Colonic mucosa (tissue), 4 donors: ENCODE data around the gene ARHGAP15. TPM values are rescaled to one million over a fixed set of nuclear protein-coding genes. Genes with fewer than 3 reads are reported as not detected.

Experiments used
- DNase-seq: peaks from one replicate; pipeline ENCODE4 v3.0.0-alpha.2; 2020
- H3K27ac ChIP-seq: fragments of 200-600 bp; one replicate; pipeline ENCODE4 v1.8.0; 2021
- H3K27me3 ChIP-seq: fragments of 200-600 bp; one replicate; pipeline ENCODE4 v1.8.0; 2021
- H3K36me3 ChIP-seq: fragments of 200-600 bp; one replicate; pipeline ENCODE4 v1.8.0; 2021
- H3K4me1 ChIP-seq: fragments of 200-600 bp; one replicate; pipeline ENCODE4 v1.8.0; 2021; ENCODE audit warnings: mild to moderate bottlenecking
- H3K4me3 ChIP-seq: fragments of 200-600 bp; one replicate; pipeline ENCODE4 v1.8.0; 2021
- H3K9ac ChIP-seq, 2 donors: one replicate each; pipeline ENCODE4 v1.7.0; 2013; ENCODE audit warnings: control low read depth in 2 of 2, low read depth in 2 of 2, low read length in 2 of 2
- H3K9me3 ChIP-seq: fragments of 200-600 bp; one replicate; pipeline ENCODE4 v1.8.0; 2021
- CTCF ChIP-seq: fragments of 200-600 bp; IDR thresholded peaks from one replicate; pipeline ENCODE4 v1.8.0; 2022; ENCODE audit warnings: antibody characterized with exemption, mild to moderate bottlenecking
- intact Hi-C: fragments of 100-400 bp; cut with DNase I; formaldehyde crosslinking; loops from one replicate; pipeline ENCODE4 v1.14.1; 2022
- total RNA-seq, 2 donors: library from RNA; stranded (reverse); fragmentation: NEBNext Ultra II Directional in 1 of 2; extraction: Animal tissue kit (Norgen Biotek cat#: 25700) in 1 of 2; gene quantifications; one replicate each; pipeline ENCODE4 v1.2.1, GENCODE V29; 2021
- donor health status: healthy.
- donor health status: DM: no; HTN: no; CAD: no.
- donor health status: DM: no; HTN: no; CAD: no.

The ARHGAP15 gene
- total RNA-seq, 2 donors from 2014 or later: 1.6 to 3.7 TPM

GRCh38 chr2:143608758-143609157, 479.5 kb downstream of the ARHGAP15 start:
- intact Hi-C loops: no loop called here
- Histone ChIP-seq H3K9ac (no peak overlapping the region), H3K4me3 (no peak overlapping the region), H3K4me1 (no peaks in the 10 kb centered on the region), H3K27me3 (no peaks in the 10 kb centered on the region), H3K27ac (no peak overlapping the region), H3K36me3 (no peaks in the 10 kb centered on the region), H3K9me3 (no peaks in the 10 kb centered on the region)
- TF ChIP-seq CTCF: no peak
- DNase-seq: no peak

- intact Hi-C loops: no loop called here
- no peak for TF ChIP-seq CTCF
- DNase-seq: no peak
- Histone ChIP-seq H3K9ac (no peak overlapping the region), H3K27ac (no peak overlapping the region), H3K9me3 (no peaks in the 10 kb centered on the region), H3K4me1 (no peaks in the 10 kb centered on the region), H3K36me3 (no peaks in the 10 kb centered on the region), H3K4me3 (no peak overlapping the region), H3K27me3 (no peaks in the 10 kb centered on the region)
These were observed 482.1 kb downstream of the ARHGAP15 start for GRCh38 chr2:143611336-143611735.

- Histone ChIP-seq H3K36me3 (no peaks in the 10 kb centered on the region), H3K4me1 (no peaks in the 10 kb centered on the region), H3K4me3 (no peak overlapping the region), H3K9me3 (no peaks in the 10 kb centered on the region), H3K9ac (no peak overlapping the region), H3K27ac (no peak overlapping the region), H3K27me3 (no peaks in the 10 kb centered on the region)
- no peak for DNase-seq
- intact Hi-C loops: no loop called here
- no peak for TF ChIP-seq CTCF
These were observed 486.3 kb downstream of the ARHGAP15 start for GRCh38 chr2:143615562-143615961.

- Histone ChIP-seq H3K27me3 (no peaks in the 10 kb centered on the region), H3K36me3 (no peaks in the 10 kb centered on the region), H3K27ac (no peak overlapping the region), H3K9me3 (no peaks in the 10 kb centered on the region), H3K4me3 (no peak overlapping the region), H3K9ac (no peak overlapping the region), H3K4me1 (no peaks in the 10 kb centered on the region)
- intact Hi-C loops: no loop called here
- no peak for TF ChIP-seq CTCF
- DNase-seq: no peak
These were observed 487.2 kb downstream of the ARHGAP15 start for GRCh38 chr2:143616452-143616851.

- Histone ChIP-seq H3K27me3 (no peaks in the 10 kb centered on the region), H3K27ac (no peak overlapping the region), H3K36me3 (no peaks in the 10 kb centered on the region), H3K4me3 (no peak overlapping the region), H3K4me1 (no peaks in the 10 kb centered on the region), H3K9ac (no peak overlapping the region), H3K9me3 (no peaks in the 10 kb centered on the region)
- no peak for DNase-seq
- intact Hi-C loops: no loop called here
- no peak for TF ChIP-seq CTCF
These were observed 488.7 kb downstream of the ARHGAP15 start for GRCh38 chr2:143617803-143618415.
